Mucosa of descending colon (tissue), 3 donors: ENCODE data around the gene DMKN. TPM values are rescaled to one million over a fixed set of nuclear protein-coding genes. Genes with fewer than 3 reads are reported as not detected.

ENCODE experiments used
- ATAC-seq: fragments of 200-7000 bp; cut with Tn5 transposase; one replicate; pipeline ENCODE4 v1.9.1; 2020; ENCODE audit warnings: mild to moderate bottlenecking, moderate library complexity
- DNase-seq, 3 donors: peaks; one replicate each; pipeline ENCODE4 v3.0.0-alpha.2; 2020
- H3K36me3 ChIP-seq: fragments of 200-600 bp; one replicate; pipeline ENCODE4 v1.8.0; 2021; ENCODE audit warnings: low read depth, mild to moderate bottlenecking
- H3K4me1 ChIP-seq: fragments of 200-600 bp; one replicate; pipeline ENCODE4 v1.8.0; 2021; ENCODE audit warnings: low read depth, mild to moderate bottlenecking
- H3K4me3 ChIP-seq: fragments of 200-600 bp; one replicate; pipeline ENCODE4 v1.8.0; 2021; ENCODE audit warnings: mild to moderate bottlenecking
- H3K9me3 ChIP-seq: fragments of 200-600 bp; one replicate; pipeline ENCODE4 v1.8.0; 2021; ENCODE audit warnings: mild to moderate bottlenecking
- intact Hi-C, 2 donors: fragments of 100-400 bp; cut with DNase I in 1 of 2; cut with micrococcal nuclease in 1 of 2; formaldehyde crosslinking; loops; one replicate each; pipeline versions ENCODE4 v1.11.0 to v1.11.1; 2022; cut with DNase I, micrococcal nuclease
- total RNA-seq, 3 donors: library from RNA; stranded (reverse); fragmentation: NEBNext Ultra II Directional in 2 of 3; extraction: Animal tissue kit (Norgen Biotek cat#: 25700) in 2 of 3; gene quantifications; one replicate each; pipeline versions ENCODE4 v1.2.1 to v1.2.4, GENCODE V29; 2021 to 2023
- TF ChIP-seq, protein P1 (sequence below): fragments of 200-600 bp; IDR thresholded peaks from one replicate; pipeline ENCODE4 v1.8.0; 2022; ENCODE audit warnings: antibody characterized with exemption, mild to moderate bottlenecking
- donor health status: DM: no; HTN: no; CAD: no; lungs with moderate emphysema.
- donor health status: DM: no; HTN: no; CAD: no.
- donor health status: DM: no; HTN: yes; CAD: no.

Gene DMKN
- total RNA-seq, 3 donors from 2014 or later: 8.2 to 14.3 (median 10.7) TPM

DNA sequence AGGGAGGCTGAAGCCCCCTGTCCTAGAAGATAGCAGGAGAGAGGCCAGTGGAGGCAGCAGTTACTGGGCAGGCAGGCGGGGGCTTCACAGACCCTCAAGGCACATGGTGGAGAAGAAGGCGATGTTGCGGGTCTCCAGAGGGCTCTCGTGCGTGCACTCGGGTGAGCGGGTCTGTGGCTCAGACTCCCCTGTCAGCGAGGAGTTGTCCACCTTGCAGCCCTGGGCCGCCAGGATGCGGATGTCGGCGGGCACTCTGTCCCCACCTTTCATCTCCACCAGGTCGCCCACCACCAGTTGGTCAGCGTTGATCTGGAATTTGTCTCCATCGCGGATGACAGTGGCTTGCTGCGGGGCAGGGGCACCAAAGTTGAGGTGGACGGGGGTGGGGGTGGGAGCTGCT is 46.8 kb upstream of the DMKN start:
- no peak for DNase-seq
- ATAC-seq: no peak
- no peaks in the 10 kb centered on the region for H3K36me3 ChIP-seq
- H3K4me3 ChIP-seq: no peak overlapping the region
- TF ChIP-seq, protein P1, sequence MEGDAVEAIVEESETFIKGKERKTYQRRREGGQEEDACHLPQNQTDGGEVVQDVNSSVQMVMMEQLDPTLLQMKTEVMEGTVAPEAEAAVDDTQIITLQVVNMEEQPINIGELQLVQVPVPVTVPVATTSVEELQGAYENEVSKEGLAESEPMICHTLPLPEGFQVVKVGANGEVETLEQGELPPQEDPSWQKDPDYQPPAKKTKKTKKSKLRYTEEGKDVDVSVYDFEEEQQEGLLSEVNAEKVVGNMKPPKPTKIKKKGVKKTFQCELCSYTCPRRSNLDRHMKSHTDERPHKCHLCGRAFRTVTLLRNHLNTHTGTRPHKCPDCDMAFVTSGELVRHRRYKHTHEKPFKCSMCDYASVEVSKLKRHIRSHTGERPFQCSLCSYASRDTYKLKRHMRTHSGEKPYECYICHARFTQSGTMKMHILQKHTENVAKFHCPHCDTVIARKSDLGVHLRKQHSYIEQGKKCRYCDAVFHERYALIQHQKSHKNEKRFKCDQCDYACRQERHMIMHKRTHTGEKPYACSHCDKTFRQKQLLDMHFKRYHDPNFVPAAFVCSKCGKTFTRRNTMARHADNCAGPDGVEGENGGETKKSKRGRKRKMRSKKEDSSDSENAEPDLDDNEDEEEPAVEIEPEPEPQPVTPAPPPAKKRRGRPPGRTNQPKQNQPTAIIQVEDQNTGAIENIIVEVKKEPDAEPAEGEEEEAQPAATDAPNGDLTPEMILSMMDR: no peak
- intact Hi-C loops: no loop called here
- H3K4me1 ChIP-seq: peaks cover 5% of the 10 kb centered on the region
- no peaks in the 10 kb centered on the region for H3K9me3 ChIP-seq

DNA sequence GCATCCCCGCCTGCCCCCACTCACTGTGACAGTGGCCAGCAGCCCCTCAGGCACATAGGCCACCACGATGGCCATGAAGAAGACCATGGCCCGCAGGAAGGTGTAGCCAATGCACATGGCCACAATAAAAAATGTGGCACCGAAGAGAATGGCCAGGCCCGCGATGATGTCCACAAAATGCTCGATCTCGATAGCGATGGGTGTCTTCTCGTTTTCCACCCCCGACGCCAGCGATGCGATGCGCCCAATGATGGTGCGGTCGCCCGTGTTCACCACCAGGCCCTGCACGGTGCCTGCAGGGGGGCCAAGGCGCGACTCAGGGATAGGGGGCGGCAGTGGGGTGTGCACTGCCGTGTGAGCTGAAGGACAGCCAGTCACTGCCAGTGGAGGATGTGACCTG is 46.3 kb upstream of the DMKN start:
- no peak for ATAC-seq
- DNase-seq: no peak
- Histone ChIP-seq H3K4me3 (no peak overlapping the region), H3K4me1 (peaks cover 5% of the 10 kb centered on the region), H3K9me3 (no peaks in the 10 kb centered on the region), H3K36me3 (no peaks in the 10 kb centered on the region)
- intact Hi-C loops: no loop called here
- TF ChIP-seq, protein P1: no peak

DNA sequence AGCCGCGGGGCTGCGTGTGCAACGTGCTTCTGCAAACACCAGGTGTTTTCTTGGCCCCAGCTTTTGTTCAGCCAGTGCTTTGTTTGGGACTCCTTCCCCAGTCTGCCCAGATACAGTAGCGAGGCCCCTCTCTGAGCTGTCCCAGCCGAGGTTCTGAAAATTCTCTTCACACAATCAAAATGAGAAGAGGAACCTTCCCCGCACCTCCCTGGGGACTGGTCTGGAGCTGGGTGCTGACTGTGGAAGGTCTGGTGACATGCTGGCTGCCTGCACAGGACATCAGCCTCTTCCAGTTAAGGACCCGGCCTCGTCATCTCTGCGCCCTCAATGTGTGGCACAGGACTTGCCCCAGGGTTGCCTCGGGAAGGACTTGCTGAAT is 45.8 kb upstream of the DMKN start:
- no peaks in the 10 kb centered on the region for H3K9me3 ChIP-seq
- ATAC-seq (no peak), DNase-seq (no peak)
- H3K4me3 ChIP-seq: no peak overlapping the region
- H3K36me3 ChIP-seq: no peaks in the 10 kb centered on the region
- intact Hi-C loops: no loop called here
- peaks cover 5% of the 10 kb centered on the region for H3K4me1 ChIP-seq
- TF ChIP-seq, protein P1: no peak

DNA sequence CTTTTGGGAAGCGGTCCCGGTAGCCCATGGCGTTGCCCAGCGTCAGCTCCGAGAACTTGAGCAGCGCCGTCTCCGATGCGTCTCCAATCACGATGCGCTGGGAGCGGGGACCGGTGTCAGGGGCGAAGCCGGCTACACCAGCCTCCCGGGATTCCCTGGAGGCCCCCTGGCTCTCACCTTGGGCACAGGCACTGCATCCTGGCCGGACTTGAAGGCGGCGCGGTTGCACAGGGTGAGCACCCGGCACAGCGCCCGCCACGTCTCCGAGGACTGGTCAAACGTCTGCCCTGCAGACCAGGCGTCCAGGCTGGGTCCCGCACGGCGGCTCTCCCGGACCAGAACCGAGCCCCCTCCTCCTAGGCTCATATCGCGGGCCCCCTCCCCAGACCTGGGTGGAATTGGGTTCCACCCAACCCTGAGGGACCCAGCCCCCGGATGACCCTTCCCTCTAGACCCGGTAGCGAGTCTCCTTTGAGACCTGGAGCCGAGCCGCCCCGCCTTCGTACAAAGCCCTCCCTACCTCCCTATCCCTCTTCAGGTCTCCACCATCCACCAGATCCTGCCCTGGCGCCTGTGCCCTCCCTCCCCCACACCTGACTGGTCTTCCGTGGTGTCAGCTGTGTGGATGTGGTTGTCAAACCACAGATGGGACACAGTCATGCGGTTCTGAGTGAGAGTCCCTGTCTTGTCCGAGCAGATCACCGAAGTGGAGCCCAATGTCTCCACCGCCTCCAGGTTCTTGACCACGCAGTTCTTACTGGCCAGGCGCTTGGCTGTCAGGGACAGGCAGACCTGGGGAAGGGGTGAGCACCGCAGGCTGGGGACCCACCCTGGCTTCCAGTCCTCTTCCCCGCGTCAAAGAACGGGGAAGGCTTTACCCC is 45.2 kb upstream of the DMKN start:
- TF ChIP-seq, protein P1: no peak
- H3K36me3 ChIP-seq: no peaks in the 10 kb centered on the region
- no peak for DNase-seq
- H3K9me3 ChIP-seq: no peaks in the 10 kb centered on the region
- ATAC-seq: no peak
- H3K4me3 ChIP-seq: no peak overlapping the region
- peaks cover 5% of the 10 kb centered on the region for H3K4me1 ChIP-seq
- intact Hi-C loops: no loop called here

DNA sequence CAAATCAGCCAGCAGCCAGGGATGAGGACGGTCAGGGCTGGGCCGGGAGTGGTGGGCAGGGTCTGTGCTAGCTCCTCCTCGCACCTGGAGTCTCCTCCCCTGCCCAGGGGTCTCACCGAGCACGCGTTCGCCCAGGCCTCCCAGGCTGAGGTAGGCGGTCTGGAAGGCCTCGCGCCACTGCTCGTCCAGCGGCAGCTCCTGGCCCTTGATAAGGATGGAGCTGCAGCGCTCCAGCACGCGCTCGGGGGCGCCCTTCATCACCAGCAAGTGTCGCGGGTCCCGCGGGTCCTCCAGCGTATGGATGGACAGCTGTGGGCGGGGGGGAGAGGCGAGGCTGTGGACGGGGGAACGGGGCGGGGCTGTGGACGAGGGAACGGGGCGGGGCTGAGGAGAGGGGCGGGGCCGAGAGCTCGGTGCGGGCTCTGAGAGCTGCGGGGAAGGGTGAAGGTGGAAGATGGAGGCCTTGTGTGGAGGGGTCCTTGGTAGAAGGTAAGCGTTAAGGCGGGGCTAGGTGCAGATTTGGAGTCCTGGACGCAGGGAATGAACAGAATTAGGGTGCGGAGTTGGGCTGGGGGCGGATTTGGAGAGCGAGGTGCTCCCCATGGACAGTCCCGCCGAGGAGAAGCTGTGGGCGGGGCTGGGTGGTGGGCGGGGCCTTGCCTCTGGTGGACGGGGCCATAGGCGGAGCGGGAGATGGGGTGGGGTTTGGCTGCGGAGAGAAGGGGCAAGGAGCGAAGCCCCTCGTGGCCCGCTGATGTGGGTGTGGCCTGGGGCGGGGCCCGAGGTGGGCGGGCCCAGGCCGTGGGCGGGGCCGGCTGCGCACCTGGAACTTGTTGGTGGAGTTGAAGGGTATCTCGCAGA is 44.3 kb upstream of the DMKN start:
- intact Hi-C loops: no loop called here
- no peaks in the 10 kb centered on the region for H3K36me3 ChIP-seq
- DNase-seq (peak in 2 of 3 donors; percentile 65 to 69), ATAC-seq (peak; percentile 48)
- H3K4me3 ChIP-seq: no peak overlapping the region
- TF ChIP-seq, protein P1: no peak
- peaks cover 5% of the 10 kb centered on the region for H3K4me1 ChIP-seq
- no peaks in the 10 kb centered on the region for H3K9me3 ChIP-seq
